ENCODE data around the gene MN1.

Gene MN1

DNA sequence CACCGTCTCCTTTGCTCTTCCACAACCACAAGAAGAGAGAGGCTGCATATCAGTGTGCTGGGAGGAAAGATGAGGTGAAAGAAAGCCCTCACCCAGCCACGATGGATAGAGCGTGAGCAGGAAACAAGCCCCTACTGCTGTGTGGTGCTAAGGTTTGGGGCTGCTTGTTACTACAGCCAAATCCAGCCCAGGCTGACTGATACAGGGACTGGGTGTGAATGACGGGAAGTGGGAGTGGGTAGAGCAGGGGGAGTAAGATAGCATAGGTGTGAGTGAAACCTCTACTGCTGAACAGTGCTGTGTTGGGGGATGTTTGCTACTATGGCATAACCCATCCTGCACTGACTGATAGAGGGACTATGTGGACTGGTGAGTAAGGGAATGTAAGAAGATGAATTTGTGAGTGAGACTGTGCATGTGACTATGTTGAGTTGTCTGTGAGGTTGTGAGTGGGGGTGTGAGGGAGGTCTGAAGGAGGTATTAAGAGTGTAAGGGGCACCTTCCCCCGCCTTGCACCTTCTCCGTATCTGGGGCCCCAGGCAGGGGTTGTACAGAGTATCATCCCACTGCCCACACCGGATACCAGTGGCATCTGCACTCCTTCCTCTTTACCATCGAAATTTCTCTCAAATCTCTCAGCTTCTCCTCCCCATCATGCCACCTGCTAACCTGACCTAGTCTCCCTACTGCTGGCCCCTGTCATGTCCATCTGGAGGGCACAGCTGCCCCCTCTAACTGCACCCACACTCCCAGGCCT is 91.5 kb downstream of the MN1 start:
- no peak for DNase-seq

DNA sequence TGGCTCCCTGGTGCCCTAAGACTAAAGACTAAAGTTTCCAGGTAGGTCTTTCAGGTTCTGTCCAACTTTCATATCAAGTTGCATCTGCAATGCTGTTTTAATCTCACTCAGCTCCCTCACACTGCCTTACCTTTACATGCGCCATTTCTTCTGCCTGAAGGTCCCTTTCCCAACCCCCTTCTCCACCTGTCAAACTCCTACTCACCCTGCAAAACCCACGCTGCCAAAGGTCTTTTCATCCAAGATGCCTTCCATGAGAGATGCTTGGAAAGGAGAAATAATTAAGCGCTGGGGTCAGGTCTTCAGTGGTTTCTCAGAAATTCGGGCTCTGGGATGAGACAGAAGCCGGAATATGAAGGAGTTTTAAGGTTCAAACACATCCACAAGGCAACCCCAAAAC is 95.1 kb downstream of the MN1 start:
- DNase-seq, result no peak

- DNase-seq, result no peak
Measured at GRCh38 chr22:27705408-27706080, 96.0 kb downstream of the MN1 start.

GRCh38 chr22:27704581-27704980 is 97.0 kb downstream of the MN1 start:
- no peak for DNase-seq

GRCh38 chr22:27699383-27700019 is 102.1 kb downstream of the MN1 start:
- no peak for DNase-seq

DNA sequence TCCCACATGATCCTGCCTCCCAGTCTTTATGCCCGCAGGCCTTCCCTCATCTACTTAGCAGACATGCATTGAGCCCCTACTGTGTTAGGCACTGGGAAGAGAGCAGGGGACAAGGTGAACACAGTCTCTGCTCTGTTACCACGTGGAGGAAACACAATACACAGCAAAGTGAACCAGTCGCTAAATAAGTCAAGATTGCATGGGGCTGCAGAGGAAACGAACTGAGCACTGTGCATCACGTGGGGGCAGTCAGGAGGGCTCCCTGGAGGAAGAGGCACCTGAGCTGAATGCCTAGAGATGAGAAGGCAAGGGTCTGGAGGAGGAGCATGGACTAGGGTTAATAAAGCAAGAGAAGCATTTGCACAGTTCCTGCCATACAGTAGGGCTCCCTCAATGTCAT is 102.7 kb downstream of the MN1 start:
- DNase-seq, result no peak
